H1 (cell line): ENCODE measurements around the gene FHIT.

Experiments used
- CHD1 ChIP-seq: IDR thresholded peaks from 2 replicates; pipeline ENCODE4 v1.6.1; 2012; ENCODE audit warnings: low read depth, low read length, improper control_type of control experiment
- EP300 ChIP-seq, 2 experiments: IDR thresholded peaks; 1 replicate in 1 of 2; 2 replicates in 1 of 2; pipeline ENCODE4 v1.6.1; 2011 to 2012; ENCODE audit warnings: low read depth in 2 of 2, low read length in 2 of 2, mild to moderate bottlenecking in 2 of 2, borderline replicate concordance in 1 of 2, inconsistent platforms in 1 of 2, moderate library complexity in 1 of 2
- EZH2 ChIP-seq: fragments of 200-600 bp; sonication (generic); IDR thresholded peaks from 2 replicates; pipeline ENCODE4 v1.7.1; 2012; ENCODE audit warnings: low read depth, mild to moderate bottlenecking, moderate library complexity, low read length, inconsistent platforms; ENCODE audit not compliant: severe bottlenecking
- HDAC6 ChIP-seq: IDR thresholded peaks from one replicate; pipeline ENCODE4 v1.7.1; 2012; ENCODE audit warnings: low read depth, mild to moderate bottlenecking, inconsistent platforms, low read length, moderate library complexity
- KDM1A ChIP-seq: fragments of 200-600, 300-600 bp; sonication (generic); IDR thresholded peaks from 2 replicates; pipeline ENCODE4 v1.7.1; 2016; ENCODE audit warnings: mild to moderate bottlenecking, low read length, borderline replicate concordance
- KDM5A ChIP-seq: fragments of 200-600 bp; IDR thresholded peaks from 2 replicates; pipeline ENCODE4 v1.7.1; 2012; ENCODE audit warnings: mild to moderate bottlenecking, low read length, inconsistent platforms, mixed read lengths
- MAFK ChIP-seq: IDR thresholded peaks from 2 replicates; pipeline ENCODE4 v1.6.1; 2012; ENCODE audit warnings: low read depth, mild to moderate bottlenecking, improper control_type of control experiment, low read length
- POLR2A ChIP-seq, 2 experiments: IDR thresholded peaks; 1 replicate in 1 of 2; 2 replicates in 1 of 2; pipeline ENCODE4 v1.6.1; 2011; ENCODE audit warnings: low read depth in 2 of 2, low read length in 2 of 2, mild to moderate bottlenecking in 2 of 2; ENCODE audit errors: control extremely low read depth in 1 of 2
- POLR2AphosphoS5 ChIP-seq: IDR thresholded peaks from 2 replicates; pipeline ENCODE4 v1.6.1; 2011; ENCODE audit warnings: low read depth, low read length
- RAD21 ChIP-seq, 2 experiments: IDR thresholded peaks in 1 of 2; conservative IDR thresholded peaks in 1 of 2; 2 replicates each; pipeline ENCODE4 v1.6.1; 2011; ENCODE audit warnings: low read depth in 2 of 2, low read length in 2 of 2, improper control_type of control experiment in 1 of 2, inconsistent platforms in 1 of 2, mild to moderate bottlenecking in 1 of 2, moderate library complexity in 1 of 2
- RFX5 ChIP-seq: IDR thresholded peaks from 2 replicates; pipeline ENCODE4 v1.6.1; 2011; ENCODE audit warnings: low read depth, low read length, improper control_type of control experiment, borderline replicate concordance
- TF ChIP-seq, protein P1 (sequence below), 3 experiments: IDR thresholded peaks; 1 replicate in 2 of 3; 2 replicates in 1 of 3; pipeline versions ENCODE4 v1.5.1 to v1.6.1; 2011; ENCODE audit warnings: low read length in 3 of 3, mild to moderate bottlenecking in 3 of 3, inconsistent platforms in 2 of 3, low read depth in 1 of 3, moderate library complexity in 1 of 3; ENCODE audit not compliant: insufficient read depth in 1 of 3; ENCODE audit errors: control extremely low read depth in 1 of 3

DNA sequence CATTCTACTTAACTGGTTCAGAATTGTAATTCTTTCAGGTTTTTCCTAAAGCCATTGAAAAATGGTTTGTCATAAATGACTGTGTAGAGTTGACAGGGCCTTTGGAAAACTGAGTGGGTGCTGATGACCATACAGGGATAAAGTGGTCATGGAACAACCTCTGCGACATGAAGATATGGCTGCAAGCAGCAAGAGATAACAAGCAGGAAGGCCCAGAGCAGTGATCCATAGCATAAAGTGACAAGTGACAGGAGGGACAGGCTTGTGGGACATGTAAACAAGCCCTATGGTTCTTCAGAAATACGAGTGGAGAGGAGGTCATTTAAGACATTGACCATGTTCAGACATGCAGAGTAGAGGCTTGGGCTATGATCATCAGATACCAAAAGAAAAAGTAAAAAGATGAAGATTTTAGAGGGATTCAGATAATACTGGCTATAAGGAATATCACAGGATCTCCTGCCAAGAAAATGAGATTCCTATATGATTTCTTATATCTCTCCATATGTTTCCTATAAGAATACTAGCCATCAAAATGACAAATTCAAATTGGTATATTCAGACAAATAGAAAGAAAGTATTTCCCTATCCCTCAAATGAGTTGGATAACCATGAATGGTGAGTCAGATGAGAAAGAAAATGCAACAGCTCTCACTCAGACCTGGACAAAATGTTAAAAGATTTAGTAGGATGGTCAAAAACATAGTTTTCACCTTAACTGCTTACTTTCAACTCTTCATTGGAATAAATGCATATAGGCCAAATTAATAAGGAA, 1373.8 kb downstream of the FHIT start:
- TF ChIP-seq EP300 (IDR thresholded peaks at IDR 0.05; ENCODE audit: borderline replicate concordance in 1 of 2, low read depth in 2 of 2, low read length in 2 of 2): no peak
- TF ChIP-seq, protein P1, sequence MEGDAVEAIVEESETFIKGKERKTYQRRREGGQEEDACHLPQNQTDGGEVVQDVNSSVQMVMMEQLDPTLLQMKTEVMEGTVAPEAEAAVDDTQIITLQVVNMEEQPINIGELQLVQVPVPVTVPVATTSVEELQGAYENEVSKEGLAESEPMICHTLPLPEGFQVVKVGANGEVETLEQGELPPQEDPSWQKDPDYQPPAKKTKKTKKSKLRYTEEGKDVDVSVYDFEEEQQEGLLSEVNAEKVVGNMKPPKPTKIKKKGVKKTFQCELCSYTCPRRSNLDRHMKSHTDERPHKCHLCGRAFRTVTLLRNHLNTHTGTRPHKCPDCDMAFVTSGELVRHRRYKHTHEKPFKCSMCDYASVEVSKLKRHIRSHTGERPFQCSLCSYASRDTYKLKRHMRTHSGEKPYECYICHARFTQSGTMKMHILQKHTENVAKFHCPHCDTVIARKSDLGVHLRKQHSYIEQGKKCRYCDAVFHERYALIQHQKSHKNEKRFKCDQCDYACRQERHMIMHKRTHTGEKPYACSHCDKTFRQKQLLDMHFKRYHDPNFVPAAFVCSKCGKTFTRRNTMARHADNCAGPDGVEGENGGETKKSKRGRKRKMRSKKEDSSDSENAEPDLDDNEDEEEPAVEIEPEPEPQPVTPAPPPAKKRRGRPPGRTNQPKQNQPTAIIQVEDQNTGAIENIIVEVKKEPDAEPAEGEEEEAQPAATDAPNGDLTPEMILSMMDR (IDR thresholded peaks at IDR 0.05; ENCODE audit: control extremely low read depth in 1 of 3, insufficient read depth in 1 of 3, low read depth in 1 of 3, low read length in 3 of 3): no peak
- TF ChIP-seq POLR2A (IDR thresholded peaks at IDR 0.05; ENCODE audit: control extremely low read depth in 1 of 2, low read depth in 2 of 2, low read length in 2 of 2): no peak
- TF ChIP-seq EZH2: no peak
- TF ChIP-seq POLR2AphosphoS5: no peak
- TF ChIP-seq KDM1A: no peak
- no peak for TF ChIP-seq CHD1
- no peak for TF ChIP-seq RAD21 (IDR thresholded peaks at IDR 0.05 in 1 of 2, conservative IDR thresholded peaks at IDR 0.05 in 1 of 2; ENCODE audit: low read depth in 2 of 2, low read length in 2 of 2)
- TF ChIP-seq MAFK: no peak
- TF ChIP-seq HDAC6: no peak
- TF ChIP-seq KDM5A: no peak
- no peak for TF ChIP-seq RFX5
